ENCODE data around the gene TMEM185A.
"Not testable (repeated sequence)": the region's sequence is repeated elsewhere in the genome, so short reads cannot be mapped to it uniquely, and the experiment has no call there.

Gene TMEM185A

GRCh38 chrX:149618871-149619270 lies 12.7 kb downstream of the TMEM185A start:
- DNase-seq: no peak

GRCh38 chrX:149611623-149612175 lies 19.9 kb downstream of the TMEM185A start:
- no peak for DNase-seq

GRCh38 chrX:149610511-149610910 lies 21.1 kb downstream of the TMEM185A start:
- DNase-seq: no peak

DNA sequence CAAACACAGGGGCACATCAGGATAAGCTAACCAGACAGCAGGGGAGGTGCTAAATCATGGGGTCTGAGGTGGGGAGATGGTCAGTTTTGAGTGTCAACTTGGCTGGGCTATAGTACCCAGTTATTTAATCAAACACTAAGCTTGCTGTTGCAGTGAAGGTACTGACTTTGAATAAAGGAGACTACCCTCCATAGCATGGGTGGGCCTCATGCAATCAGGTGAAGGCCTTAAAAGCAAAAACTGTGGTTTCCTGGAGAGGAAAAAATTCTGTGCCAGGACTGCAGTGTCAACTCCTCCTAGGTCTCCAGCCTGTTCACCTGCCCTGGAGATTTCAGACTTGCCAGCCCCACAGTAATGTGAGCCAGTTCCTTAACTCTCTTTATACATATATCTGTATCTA lies 23.9 kb downstream of the TMEM185A start:
- DNase-seq: no peak

- not testable (repeated sequence) for DNase-seq
These were observed 26.2 kb downstream of the TMEM185A start for GRCh38 chrX:149605248-149605885.

- DNase-seq: not testable (repeated sequence)
These were observed 33.0 kb downstream of the TMEM185A start for GRCh38 chrX:149598603-149599002.

- DNase-seq: not testable (repeated sequence)
These were observed 35.6 kb downstream of the TMEM185A start for GRCh38 chrX:149595943-149596342.

DNA sequence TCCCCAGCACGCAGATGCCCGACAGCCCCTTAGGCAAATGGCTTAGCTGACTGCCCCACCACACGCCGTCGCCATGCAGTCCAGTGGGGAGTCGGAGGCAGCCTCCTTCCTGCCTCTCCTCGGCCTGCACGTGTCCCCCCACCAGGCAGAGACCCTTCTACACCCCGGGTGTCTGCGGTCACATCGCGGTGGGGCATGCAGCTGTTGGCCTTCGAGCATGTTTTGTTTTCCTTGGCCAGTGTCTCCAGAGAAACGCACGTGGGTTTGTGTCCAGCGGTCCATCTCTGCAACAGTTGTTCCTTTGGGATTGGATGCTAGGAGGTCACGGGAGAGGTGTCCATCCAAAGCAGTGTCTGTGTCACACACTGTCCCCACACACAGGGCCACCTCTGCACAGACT lies 36.4 kb downstream of the TMEM185A start, which contains the start of gene HSFX2:
HSFX2 (minus strand) TSS at position 101 of the 400 bp plus-strand sequence. CDS start 614 bp downstream, outside the sequence.
- DNase-seq: not testable (repeated sequence)

GRCh38 chrX:149590993-149591392 lies 40.6 kb downstream of the TMEM185A start:
- DNase-seq: not testable (repeated sequence)

DNA sequence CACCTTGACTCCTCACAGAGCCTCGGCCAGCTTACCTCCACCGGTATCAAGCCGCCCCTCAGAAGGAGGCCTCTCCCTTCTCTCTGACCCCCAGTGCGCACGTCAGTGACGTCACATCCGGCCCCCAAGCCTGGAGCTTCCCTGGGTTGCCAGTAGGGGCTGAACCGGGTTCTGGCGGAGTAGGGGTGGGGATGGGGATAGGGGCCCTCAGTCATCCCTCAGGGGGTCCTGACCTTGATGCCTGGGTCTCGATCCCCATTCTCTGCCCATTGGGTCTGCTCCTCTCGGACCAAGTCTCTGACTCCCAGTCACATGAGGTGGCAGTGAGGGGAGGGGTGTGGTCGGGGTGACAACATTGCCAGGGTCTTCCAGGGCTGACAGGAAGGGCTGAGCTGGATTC lies 44.2 kb downstream of the TMEM185A start, which contains the start of gene MAGEA9B:
MAGEA9B (minus strand) TSS at position 101 of the 400 bp plus-strand sequence. CDS start 4,280 bp downstream, outside the sequence.
- not testable (repeated sequence) for DNase-seq

DNA sequence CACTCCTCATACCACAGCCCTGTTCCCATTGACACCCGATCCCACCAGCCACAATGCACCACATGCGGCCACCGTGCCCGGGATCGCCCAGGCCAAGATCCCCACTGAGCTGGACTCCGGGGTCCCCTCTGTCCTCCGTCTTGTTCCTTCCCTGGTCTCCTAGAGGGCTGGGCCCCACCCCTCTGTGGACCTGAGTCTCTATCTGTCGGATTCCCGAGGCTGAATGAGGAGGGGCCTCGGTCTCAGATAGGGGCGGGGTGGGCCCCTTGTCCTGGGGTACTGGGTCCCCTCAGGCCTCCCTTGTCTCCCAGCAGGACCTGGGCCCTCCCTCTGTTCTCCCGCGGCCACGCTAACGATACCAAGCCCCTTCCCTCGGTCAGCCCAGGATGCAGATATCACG lies 46.0 kb downstream of the TMEM185A start:
- DNase-seq: not testable (repeated sequence)

DNA sequence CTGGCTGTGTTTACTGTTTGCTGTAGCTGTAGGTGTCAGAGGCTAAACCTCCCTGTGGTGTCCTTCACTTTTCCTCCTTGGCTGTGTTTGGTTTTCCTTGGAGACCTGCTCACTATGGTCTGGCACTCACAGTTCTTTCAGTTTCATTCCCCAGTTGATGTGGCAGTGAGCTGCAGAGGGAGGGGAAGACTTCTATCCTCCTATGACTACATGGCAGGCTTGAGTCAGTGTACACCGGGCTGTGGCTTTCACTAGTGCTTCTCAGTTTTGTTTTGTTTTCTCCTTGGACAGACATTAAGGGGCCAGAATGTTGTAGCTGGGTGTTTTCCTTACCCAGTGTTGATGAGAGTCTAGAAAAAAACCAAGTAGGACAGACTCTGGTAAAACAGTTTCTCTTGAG lies 58.1 kb downstream of the TMEM185A start:
- not testable (repeated sequence) for DNase-seq

DNA sequence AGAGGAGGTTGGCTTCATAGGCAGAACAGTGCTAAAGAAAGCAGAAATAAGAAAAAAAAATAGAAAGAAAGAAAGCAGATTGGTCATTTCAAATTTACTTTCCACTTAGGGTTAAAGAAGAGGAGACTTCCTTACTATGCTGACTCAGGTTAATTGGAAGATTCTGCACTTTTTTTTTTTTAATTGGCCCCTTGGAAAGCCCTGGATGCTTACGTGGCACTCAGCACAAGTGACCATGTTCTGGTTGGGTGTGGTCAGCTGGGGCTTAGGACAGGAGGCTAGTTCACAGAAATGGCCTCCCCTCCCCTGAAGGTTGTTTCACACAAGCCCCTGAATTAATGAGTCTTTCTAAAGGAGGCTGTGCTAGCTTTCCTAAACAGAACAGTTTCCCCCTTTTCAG lies 58.8 kb downstream of the TMEM185A start:
- DNase-seq: no peak

- DNase-seq: no peak
These were observed 59.8 kb downstream of the TMEM185A start for GRCh38 chrX:149571770-149572169.

- no peak for DNase-seq
These were observed 60.9 kb downstream of the TMEM185A start for GRCh38 chrX:149570668-149571067.

DNA sequence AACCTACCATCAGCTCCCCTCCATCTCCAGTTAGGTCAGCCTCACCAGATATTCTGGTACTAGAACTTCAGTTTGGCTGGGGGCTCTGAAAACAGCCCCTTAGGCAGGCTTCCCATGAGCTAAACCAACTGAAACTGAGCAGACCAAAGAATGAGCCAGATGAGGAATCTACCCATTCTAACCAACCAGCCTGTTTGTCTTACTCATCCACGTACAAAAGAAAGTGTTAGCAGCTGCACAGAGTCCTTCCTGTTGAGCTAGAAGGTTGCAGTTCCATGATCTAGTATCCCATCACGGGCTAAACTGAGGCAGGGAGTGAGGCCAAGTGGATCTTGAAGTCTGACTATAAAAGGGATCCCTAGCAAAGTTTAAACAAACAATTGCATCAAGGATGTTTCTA lies 61.8 kb downstream of the TMEM185A start:
- DNase-seq: no peak

- DNase-seq: no peak
These were observed 62.8 kb downstream of the TMEM185A start for GRCh38 chrX:149568701-149569296.

DNA sequence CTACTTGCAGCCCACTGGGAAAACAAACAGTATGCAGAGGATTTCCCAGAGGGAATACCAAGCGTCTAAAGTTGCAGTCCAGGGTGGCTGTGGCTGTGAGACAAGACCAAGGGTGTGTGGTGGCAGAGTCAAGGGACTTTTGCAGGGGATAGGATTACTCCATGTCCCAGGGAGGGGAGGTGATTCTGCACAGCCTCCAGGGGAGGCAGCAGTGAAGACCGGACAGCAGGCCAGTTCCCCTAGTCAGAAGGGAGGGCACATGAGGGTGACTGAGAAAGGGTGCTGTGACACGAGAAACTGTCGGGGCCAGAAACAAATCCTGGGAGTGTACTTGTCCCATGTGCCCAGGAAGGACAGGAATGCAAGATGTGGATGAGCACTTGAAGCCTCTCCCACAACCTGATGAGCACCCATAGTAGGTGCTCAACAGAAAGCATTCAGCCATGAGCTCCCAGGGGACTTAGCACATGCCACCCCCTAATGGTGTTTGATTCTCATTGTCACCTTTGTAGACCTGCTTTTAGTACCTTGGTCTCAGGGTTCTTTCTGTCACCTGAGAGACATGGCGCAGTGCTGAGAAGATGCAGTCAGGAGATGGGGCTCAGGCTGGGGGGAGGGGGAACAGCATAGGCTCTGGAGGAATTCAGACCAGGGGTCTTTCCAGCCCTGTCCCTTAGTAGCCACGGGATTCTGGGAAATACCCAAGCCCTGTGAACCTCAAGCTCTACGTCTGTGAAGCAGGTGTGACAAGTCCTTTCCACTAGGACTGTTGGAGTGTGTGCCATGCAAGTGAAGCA lies 63.8 kb downstream of the TMEM185A start:
- no peak for DNase-seq

GRCh38 chrX:149563359-149563758 lies 68.2 kb downstream of the TMEM185A start:
- no peak for DNase-seq

- not testable (repeated sequence) for DNase-seq
These were observed 76.3 kb downstream of the TMEM185A start for GRCh38 chrX:149555251-149555650.

- not testable (repeated sequence) for DNase-seq
These were observed 79.7 kb downstream of the TMEM185A start for GRCh38 chrX:149551939-149552248.

GRCh38 chrX:149551245-149551938 lies 80.2 kb downstream of the TMEM185A start:
- DNase-seq: not testable (repeated sequence)

DNA sequence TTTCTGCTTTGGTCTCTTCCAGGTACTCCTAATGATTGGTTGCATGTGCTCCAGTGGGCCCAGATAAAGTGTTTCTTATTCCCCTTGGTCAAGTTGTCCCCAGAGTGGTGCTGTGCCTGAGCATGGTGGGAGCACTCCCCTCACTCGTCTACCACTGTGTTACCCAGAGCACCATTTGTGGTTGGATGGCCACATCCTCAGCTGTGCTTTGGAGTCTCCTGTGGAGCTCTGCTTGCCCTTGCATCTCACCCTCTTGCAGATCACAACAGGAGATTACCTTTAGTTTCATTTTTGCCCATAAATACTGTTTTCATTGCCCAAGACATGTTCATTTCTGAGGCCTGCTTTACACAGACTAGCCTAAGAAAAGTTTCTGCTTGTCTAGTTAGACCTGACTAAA lies 81.1 kb downstream of the TMEM185A start:
- not testable (repeated sequence) for DNase-seq

Measured in NCI-H526 treated with DMSO at 0.1 percent for 48 hours (cell line).